Stimulated activated naive CD8-positive, alpha-beta T cell treated with anti-CD3 and anti-CD28 coated beads, Interleukin-15, Interleukin-2, amounts not matched to agents 100 U/mL and 50 U/mL, for 24 hours (primary cell): ENCODE data around the gene KCNJ5.

Experiments
- ATAC-seq: fragments of 150-1000 bp; cut with Tn5 transposase; one replicate; pipeline ENCODE4 v1.10.0; 2021
- DNase-seq: peaks from one replicate; pipeline ENCODE4 v3.0.0; 2021

The KCNJ5 gene

DNA sequence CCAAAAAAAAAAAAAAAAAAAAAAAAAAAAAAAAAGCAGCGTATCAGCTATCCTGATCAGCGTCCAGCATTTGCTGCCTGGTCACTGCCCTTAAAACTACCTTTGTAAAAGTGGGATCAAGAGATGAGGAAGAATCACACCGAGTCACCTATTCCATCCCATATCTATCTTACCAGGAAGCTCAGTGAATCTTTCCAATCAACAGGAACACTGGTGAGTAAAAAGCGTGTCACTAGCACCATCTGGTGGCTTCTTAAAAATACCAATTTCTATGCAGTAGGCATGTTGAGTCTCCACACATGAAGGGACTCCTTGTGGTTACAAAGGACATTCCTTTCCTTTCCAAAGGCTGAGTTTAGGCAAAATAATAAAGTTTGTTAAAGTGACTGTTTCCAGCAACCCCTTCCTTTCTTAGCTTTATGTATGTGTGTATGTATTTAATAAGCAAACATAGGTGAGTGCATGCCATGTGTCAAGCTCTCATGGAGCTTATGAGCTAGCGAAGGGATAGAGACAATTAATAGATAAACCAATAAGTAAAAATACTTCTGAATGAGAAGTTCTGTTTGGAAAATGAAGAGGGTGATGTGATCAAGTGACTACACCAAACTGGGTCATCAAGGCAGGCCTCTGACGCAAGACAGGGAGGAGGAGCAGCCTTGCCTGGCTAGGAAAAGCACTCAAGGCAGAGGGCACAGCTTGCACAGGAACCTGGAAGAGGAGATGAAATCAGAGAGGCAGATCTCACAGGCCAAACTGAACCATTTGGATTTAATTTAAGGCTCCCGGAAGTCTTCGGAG is 65.4 kb downstream of the KCNJ5 start:
- peak; percentile 12 for DNase-seq
- ATAC-seq = peak; percentile 36

- ATAC-seq = no peak
- DNase-seq = no peak
Observed at GRCh38 chr11:128957202-128957482, 66.0 kb downstream of the KCNJ5 start.

- no peak for ATAC-seq
- DNase-seq = no peak
Observed at GRCh38 chr11:128961645-128962044, 70.5 kb downstream of the KCNJ5 start.

- ATAC-seq (no peak), DNase-seq (no peak)
Observed at GRCh38 chr11:128962896-128963295, 71.7 kb downstream of the KCNJ5 start.

GRCh38 chr11:128963744-128964325 is 72.7 kb downstream of the KCNJ5 start:
- DNase-seq (no peak), ATAC-seq (peak; percentile 55)

DNA sequence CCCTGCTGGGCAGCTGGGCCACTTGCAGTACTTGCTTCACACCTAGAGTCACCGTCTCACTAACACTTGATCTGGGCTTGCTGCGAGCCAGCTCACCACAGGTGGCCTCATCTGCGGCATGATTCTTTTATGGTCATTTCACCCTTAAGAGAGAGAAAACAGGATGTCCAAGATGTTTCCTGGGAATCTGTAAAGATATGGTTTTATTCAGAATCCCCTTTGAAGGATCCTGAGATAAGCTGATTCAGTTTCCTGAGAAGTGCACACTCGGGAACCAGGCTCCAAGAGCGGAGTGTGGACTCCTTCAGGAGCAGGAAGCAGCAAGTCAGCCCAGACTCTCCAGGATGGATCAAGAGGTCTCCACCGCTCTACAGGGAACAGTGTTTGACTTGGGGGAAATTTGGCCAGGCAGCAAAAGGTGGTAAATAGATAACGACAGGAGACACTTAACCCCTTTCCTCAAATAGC is 73.3 kb downstream of the KCNJ5 start:
- DNase-seq = no peak
- ATAC-seq = no peak

GRCh38 chr11:128965485-128965884 is 74.3 kb downstream of the KCNJ5 start:
- ATAC-seq = peak; percentile 71

DNA sequence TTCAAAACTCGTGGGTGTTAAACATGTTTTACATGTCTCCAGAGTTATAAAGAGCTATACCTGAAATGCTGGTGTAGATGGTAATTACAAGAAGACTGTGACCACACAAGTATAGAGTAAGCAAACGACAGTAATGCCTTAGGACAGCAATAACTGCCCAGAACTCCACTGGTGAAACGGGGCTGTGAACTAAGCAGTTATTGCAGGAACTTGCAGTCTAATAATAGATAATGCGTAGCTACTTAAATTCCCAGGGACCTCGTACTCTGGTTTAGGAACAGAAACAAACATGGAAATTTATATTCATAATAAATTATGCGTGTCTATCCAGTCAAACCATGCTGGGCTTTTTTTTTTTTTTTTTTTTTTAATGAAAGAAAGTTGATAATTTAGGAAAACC is 76.4 kb downstream of the KCNJ5 start:
- ATAC-seq = no peak
- DNase-seq = no peak

More at GRCh38 chr11:128965485-128965884, 74.3 kb downstream of the KCNJ5 start:
- DNase-seq = no peak

DNA sequence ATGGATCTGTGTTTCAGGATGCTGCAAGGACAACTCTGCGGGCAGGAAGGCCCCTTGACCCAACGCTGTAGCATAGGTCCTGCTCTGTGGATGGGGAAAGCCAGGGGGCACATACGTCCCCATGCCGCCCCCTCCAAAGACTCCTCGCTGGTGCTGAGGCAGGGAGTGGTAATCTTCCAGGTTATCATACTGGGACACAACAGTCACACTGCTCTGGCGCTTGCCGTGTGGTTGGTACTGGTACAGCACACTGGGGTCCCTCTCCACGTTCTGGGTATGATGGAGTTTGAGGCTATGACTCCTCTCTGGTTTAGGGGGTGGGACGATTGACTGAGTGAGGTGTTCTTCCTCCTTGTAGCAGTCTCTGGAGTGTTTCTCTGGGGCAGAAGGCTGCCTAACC is 77.8 kb downstream of the KCNJ5 start:
- ATAC-seq = no peak
- no peak for DNase-seq
